PC-9 (cell line): Measurements from ENCODE around the gene MON1B. TPM values are rescaled to one million over a fixed set of nuclear protein-coding genes. Genes with fewer than 3 reads are reported as not detected.
A peak's percentile ranks its signal among the peaks of the same experiment; 100 is the strongest.

ENCODE experiments used
- BruUV-seq: library from RNA; stranded (reverse); fragments of 400-500 nt; replicated peaks from 2 replicates; lab custom pipeline; 2021; lab: Mats Ljungman, UMichigan
- CTCF ChIA-PET: fragments of 300-600 bp; sonication (Branson Sonifier 250); formaldehyde crosslinking; loops from one replicate; lab custom pipeline; 2022; ENCODE audit warnings: antibody characterized with exemption; lab: Charles Lee
- POLR2A ChIA-PET: fragments of 300-600 bp; sonication (Branson Sonifier 250); formaldehyde crosslinking; loops from one replicate; lab custom pipeline; 2022; ENCODE audit warnings: antibody characterized with exemption; ENCODE audit not compliant: unreplicated experiment; lab: Charles Lee
- DNase-seq, 2 experiments: peaks; one replicate each; pipeline versions ENCODE4 v3.0.0 to v3.0.0-alpha.2; 2015 to 2022; ENCODE audit warnings: mixed read lengths in 1 of 2
- H2AFZ ChIP-seq: fragments of 200-600 bp; sonication (generic); 2 replicates; pipeline ENCODE4 v1.8.1; 2017; ENCODE audit warnings: antibody characterized with exemption
- H3F3A ChIP-seq: fragments of 200-600 bp; sonication (generic); 2 replicates; pipeline ENCODE4 v1.8.1; 2017; ENCODE audit warnings: antibody characterized with exemption, mild to moderate bottlenecking, low read depth; ENCODE audit not compliant: insufficient read depth
- H3K27ac ChIP-seq: fragments of 200-600 bp; sonication (generic); 2 replicates; pipeline ENCODE4 v1.6.1; 2016; ENCODE audit warnings: mixed run types
- H3K27me3 ChIP-seq: fragments of 200-600 bp; sonication (generic); 2 replicates; pipeline ENCODE4 v1.6.1; 2016; ENCODE audit warnings: low read depth, mixed run types; ENCODE audit not compliant: insufficient read depth
- H3K36me3 ChIP-seq: fragments of 200-600 bp; sonication (generic); 2 replicates; pipeline ENCODE4 v1.6.1; 2016; ENCODE audit warnings: low read depth, mixed run types
- H3K4me1 ChIP-seq: fragments of 200-600 bp; sonication (generic); replicated peaks from 2 replicates; pipeline ENCODE4 v1.6.1; 2016; ENCODE audit warnings: mixed run types; ENCODE audit not compliant: insufficient read depth
- H3K4me2 ChIP-seq: fragments of 200-600 bp; sonication (generic); 2 replicates; pipeline ENCODE4 v1.6.1; 2017; ENCODE audit warnings: mixed run types
- H3K4me3 ChIP-seq: fragments of 200-600 bp; sonication (generic); 2 replicates; pipeline ENCODE4 v1.6.1; 2016; ENCODE audit warnings: mixed run types
- H3K79me2 ChIP-seq: fragments of 200-600 bp; sonication (generic); 2 replicates; pipeline ENCODE4 v1.6.1; 2017; ENCODE audit warnings: low read depth, mixed run types
- H3K9me2 ChIP-seq: fragments of 200-600 bp; sonication (generic); 2 replicates; pipeline ENCODE4 v1.8.1; 2017; ENCODE audit warnings: mild to moderate bottlenecking; ENCODE audit not compliant: insufficient read depth
- H3K9me3 ChIP-seq: fragments of 200-600 bp; sonication (generic); 2 replicates; pipeline ENCODE4 v1.8.1; 2016; ENCODE audit warnings: low read depth; ENCODE audit not compliant: insufficient read depth
- H4K20me1 ChIP-seq: fragments of 200-600 bp; sonication (generic); 2 replicates; pipeline ENCODE4 v1.8.1; 2017; ENCODE audit not compliant: insufficient read depth
- EZH2 ChIP-seq: fragments of 200-600 bp; sonication (generic); IDR thresholded peaks from 2 replicates; pipeline ENCODE4 v1.8.0; 2017; ENCODE audit warnings: antibody characterized with exemption, low read depth
- intact Hi-C: fragments of 100-400 bp; cut with micrococcal nuclease; formaldehyde crosslinking; loops from one replicate; pipeline ENCODE4 v1.10.0; 2022; ENCODE audit not compliant: unreplicated experiment
- total RNA-seq: library from RNA; stranded (reverse); gene quantifications from 2 replicates; pipeline ENCODE4 v1.2.3, GENCODE V29; 2021
- TF ChIP-seq, protein P1 (sequence below): fragments of 200-600 bp; sonication (generic); conservative IDR thresholded peaks from 2 replicates; pipeline ENCODE4 v1.6.1; 2017; ENCODE audit warnings: mixed run types, antibody characterized with exemption, mild to moderate bottlenecking, moderate library complexity

MON1B gene
- total RNA-seq, 1 experiment from 2014 or later, result 57.2 TPM

DNA sequence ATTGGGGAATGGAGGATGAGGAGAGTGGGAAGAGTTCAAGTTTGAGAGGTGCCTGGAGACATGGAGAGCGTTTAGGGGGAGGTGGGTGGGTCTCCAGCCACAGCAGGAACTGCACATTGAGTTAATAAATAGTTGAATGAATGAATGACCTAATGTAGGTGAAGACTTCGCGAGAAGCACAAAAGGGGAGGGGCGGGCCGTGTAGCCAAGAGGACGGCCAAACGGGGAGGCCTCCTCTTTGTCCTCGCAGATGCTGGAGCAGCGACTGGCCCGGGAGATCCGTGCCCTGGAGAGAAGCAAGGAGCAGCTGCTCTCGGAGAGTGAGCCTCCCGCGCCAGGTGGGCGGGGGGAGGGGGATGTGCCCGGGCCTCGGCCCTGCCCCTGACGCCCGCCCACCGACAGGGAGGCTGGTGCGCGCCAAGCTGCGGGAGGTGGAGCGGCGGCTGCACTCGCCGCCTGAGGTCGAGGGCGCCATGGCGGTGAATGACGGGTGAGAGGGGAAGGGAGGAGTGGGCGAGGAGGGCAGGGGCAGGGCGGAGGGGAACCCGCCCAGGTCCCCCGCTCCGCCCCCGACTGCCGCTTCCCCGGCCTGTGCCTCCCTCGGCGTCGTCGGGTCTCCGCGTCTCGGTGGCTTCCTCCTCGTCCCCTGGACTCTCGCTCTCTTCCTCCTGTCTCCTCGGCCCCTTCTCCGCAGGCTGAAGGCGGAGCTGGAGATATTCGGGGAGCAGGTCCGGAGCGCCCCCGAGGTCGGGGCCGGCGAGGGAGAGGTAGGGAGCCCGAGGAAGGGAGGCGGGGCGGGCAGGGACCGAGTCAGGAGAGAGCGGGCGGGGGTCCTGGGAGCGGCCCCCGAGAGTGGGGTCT lies 21.1 kb downstream of the MON1B start:
- POLR2A ChIA-PET, result interaction anchor here (0.6 kb wide), 1 partner anchor 27 kb away, joined by 4 read pairs; no protein-coding TSS in a partner anchor
- Histone ChIP-seq H3K4me3 (peak overlapping the region; percentile 78), H3K9me2 (no peaks in the 10 kb centered on the region), H3K4me2 (peak overlapping the region; percentile 77), H4K20me1 (peaks cover 3% of the 10 kb centered on the region; the same call in 1 of the 2 replicates), H3K36me3 (no peaks in the 10 kb centered on the region), H2AFZ (peak overlapping the region; percentile 95), H3K9me3 (no peaks in the 10 kb centered on the region), H3F3A (peaks cover 13% of the 10 kb centered on the region), H3K4me1 (peaks cover 18% of the 10 kb centered on the region), H3K27ac (no peak overlapping the region), H3K27me3 (no peaks in the 10 kb centered on the region), H3K79me2 (0 out of 2 replicates have a peak, but pooled peaks cover 5% of the 10 kb centered on the region)
- BruUV-seq, result no TSS peak
- intact Hi-C loops, result loop anchor here (2.0 kb wide), 1 partner anchor 21 kb away; the partner anchor contains the start of gene MON1B
- CTCF ChIA-PET, result interaction anchor here (0.6 kb wide), 1 partner anchor 300 kb away, joined by 3 read pairs; no protein-coding TSS in a partner anchor
- DNase-seq, result peak in 1 of 2 experiments; percentile 71
- TF ChIP-seq, protein P1, sequence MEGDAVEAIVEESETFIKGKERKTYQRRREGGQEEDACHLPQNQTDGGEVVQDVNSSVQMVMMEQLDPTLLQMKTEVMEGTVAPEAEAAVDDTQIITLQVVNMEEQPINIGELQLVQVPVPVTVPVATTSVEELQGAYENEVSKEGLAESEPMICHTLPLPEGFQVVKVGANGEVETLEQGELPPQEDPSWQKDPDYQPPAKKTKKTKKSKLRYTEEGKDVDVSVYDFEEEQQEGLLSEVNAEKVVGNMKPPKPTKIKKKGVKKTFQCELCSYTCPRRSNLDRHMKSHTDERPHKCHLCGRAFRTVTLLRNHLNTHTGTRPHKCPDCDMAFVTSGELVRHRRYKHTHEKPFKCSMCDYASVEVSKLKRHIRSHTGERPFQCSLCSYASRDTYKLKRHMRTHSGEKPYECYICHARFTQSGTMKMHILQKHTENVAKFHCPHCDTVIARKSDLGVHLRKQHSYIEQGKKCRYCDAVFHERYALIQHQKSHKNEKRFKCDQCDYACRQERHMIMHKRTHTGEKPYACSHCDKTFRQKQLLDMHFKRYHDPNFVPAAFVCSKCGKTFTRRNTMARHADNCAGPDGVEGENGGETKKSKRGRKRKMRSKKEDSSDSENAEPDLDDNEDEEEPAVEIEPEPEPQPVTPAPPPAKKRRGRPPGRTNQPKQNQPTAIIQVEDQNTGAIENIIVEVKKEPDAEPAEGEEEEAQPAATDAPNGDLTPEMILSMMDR, result no peak; the same call in 1 of the 2 replicates
- no peak for TF ChIP-seq EZH2

DNA sequence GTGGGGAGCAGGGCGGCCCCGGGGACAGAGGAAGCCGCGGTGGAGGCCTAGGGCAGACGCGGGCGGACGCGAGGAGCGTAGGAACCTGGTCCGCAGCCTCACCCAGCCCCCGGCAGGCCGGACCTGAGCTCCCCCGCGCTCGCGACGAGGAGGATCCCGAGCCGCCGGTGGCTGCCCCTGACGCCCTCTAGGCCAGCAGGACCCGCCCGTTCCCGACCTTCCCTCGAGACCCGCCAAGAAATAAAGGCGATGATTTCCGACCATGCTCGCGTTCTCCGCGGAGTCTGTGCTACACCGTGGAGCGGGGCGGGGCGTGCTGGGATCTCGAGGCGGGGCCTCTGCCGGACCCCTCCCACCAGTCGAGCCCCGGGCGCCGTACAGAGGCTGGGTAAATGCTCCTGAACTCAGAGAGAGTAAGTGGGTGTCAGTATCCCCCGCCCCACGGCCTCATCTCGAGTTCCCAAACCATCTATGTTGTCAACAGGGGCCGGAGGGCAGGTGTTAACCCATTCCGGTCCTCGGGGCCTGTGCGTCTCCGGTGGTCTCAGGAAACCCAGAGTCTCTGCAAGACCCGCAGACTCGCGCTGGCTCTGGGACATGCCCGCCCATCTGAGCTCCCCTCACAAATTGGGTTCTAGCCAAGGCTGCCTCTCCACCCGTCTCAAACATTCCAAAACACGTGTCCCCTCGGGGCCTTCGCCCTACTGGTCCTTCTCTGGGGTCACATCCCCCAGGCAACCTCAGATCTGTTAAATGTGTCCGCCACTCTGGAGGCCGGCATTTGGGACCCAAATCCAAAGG lies 22.0 kb downstream of the MON1B start:
- CTCF ChIA-PET, result interaction anchor here (0.6 kb wide), 2 partner anchors 9 to 299 kb away, joined by 3 read pairs; no protein-coding TSS in a partner anchor
- TSS peak; percentile 42 for BruUV-seq

More for the DNA sequence above, 22.0 kb downstream of the MON1B start:
- peaks cover 3% of the 10 kb centered on the region; the same call in 1 of the 2 replicates for H4K20me1 ChIP-seq
- POLR2A ChIA-PET, result interaction anchor here (0.7 kb wide), 1 partner anchor 7 kb away, joined by 3 read pairs; no protein-coding TSS in a partner anchor
- H3K27me3 ChIP-seq, result no peaks in the 10 kb centered on the region
- DNase-seq, result peak in 1 of 2 experiments; percentile 68
- peak overlapping the region; percentile 95 for H2AFZ ChIP-seq
- no peak for TF ChIP-seq EZH2
- TF ChIP-seq, protein P1, result no peak
- peaks cover 18% of the 10 kb centered on the region for H3K4me1 ChIP-seq
- peak overlapping the region; percentile 78 for H3K4me3 ChIP-seq
- peaks cover 13% of the 10 kb centered on the region for H3F3A ChIP-seq
- peak overlapping the region; percentile 77 for H3K4me2 ChIP-seq
- no peaks in the 10 kb centered on the region for H3K36me3 ChIP-seq
- 0 out of 2 replicates have a peak, but pooled peaks cover 5% of the 10 kb centered on the region for H3K79me2 ChIP-seq
- no peaks in the 10 kb centered on the region for H3K9me3 ChIP-seq
- intact Hi-C loops, result loop anchor here (2.0 kb wide), 1 partner anchor 22 kb away; the partner anchor contains the start of gene MON1B
- H3K27ac ChIP-seq, result no peak overlapping the region
- no peaks in the 10 kb centered on the region for H3K9me2 ChIP-seq
